Measurements from ENCODE around the gene PPP3CB.

DNA sequence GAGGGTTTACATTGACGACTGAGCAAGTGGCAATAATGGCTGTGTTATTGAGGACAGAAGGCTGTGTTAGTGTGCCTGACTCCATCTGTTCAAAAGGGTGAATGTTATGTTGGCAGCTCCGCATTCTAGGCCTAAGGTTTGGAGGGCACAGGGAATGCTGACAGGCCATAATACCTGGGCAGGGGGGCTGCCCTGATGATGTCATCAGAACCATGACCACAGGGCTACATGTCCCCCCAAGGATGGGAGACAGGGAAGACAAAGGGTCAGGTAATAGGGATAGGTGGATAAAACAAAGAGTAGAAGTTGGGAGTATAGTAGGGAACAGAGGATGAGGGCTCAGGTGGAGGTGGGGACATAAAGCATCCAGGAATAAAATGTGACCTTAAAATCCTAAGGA lies 1.8 kb upstream of the PPP3CB start:
- TF ChIP-seq POLR2A (IDR thresholded peaks at IDR 0.05; ENCODE audit: low read depth, low read length) (no peak), CTCF (IDR thresholded peaks at IDR 0.05; ENCODE audit: extremely low read depth in 1 of 2, insufficient read depth in 1 of 2, low read depth in 1 of 2, low read length in 2 of 2) (no peak), EZH2 (IDR thresholded peaks at IDR 0.05; ENCODE audit: borderline replicate concordance, low read depth, low read length, severe bottlenecking) (no peak), MYC (IDR thresholded peaks at IDR 0.05; ENCODE audit: low read depth, low read length) (no peak), POLR2AphosphoS5 (IDR thresholded peaks at IDR 0.05; ENCODE audit: insufficient read depth, low read depth, low read length) (no peak), FOS (IDR thresholded peaks at IDR 0.05; ENCODE audit: borderline replicate concordance, insufficient read depth, low read length) (no peak), JUN (IDR thresholded peaks at IDR 0.05; ENCODE audit: borderline replicate concordance, insufficient read depth, insufficient read length, low read depth) (no peak), GATA2 (IDR thresholded peaks at IDR 0.05; ENCODE audit: insufficient read depth, insufficient read length, low read depth, low read length) (no peak)
- TF ChIP-seq, protein P1, sequence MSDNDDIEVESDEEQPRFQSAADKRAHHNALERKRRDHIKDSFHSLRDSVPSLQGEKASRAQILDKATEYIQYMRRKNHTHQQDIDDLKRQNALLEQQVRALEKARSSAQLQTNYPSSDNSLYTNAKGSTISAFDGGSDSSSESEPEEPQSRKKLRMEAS (IDR thresholded peaks at IDR 0.05; ENCODE audit: insufficient read depth, insufficient read length): no peak

Data from endothelial cell of umbilical vein (primary cell).